ENCODE data around the gene NRBF2. TPM values are rescaled to one million over a fixed set of nuclear protein-coding genes. Genes with fewer than 3 reads are reported as not detected.

The NRBF2 gene
- total RNA-seq, 1 donor from 2014 or later = 25.6 TPM

GRCh38 chr10:63199716-63200115 lies 66.6 kb downstream of the NRBF2 start:
- Mint-ChIP-seq H3K9me3 (ENCODE audit: unreplicated experiment) (no peaks in the 10 kb centered on the region), H3K27ac (ENCODE audit: unreplicated experiment) (no peak overlapping the region), H3K36me3 (ENCODE audit: low read depth, unreplicated experiment) (no peaks in the 10 kb centered on the region), H3K4me3 (ENCODE audit: unreplicated experiment) (no peak overlapping the region), H3K4me1 (ENCODE audit: unreplicated experiment) (no peaks in the 10 kb centered on the region), H3K27me3 (ENCODE audit: unreplicated experiment) (no peaks in the 10 kb centered on the region)
- TF ChIP-seq CTCF (IDR thresholded peaks at IDR 0.05; ENCODE audit: unreplicated experiment) = no peak
- no peak for DNase-seq (ENCODE audit: low spot score)

- Mint-ChIP-seq H3K36me3 (ENCODE audit: low read depth, unreplicated experiment) (no peaks in the 10 kb centered on the region), H3K27ac (ENCODE audit: unreplicated experiment) (no peak overlapping the region), H3K4me1 (ENCODE audit: unreplicated experiment) (no peaks in the 10 kb centered on the region), H3K27me3 (ENCODE audit: unreplicated experiment) (no peaks in the 10 kb centered on the region), H3K9me3 (ENCODE audit: unreplicated experiment) (no peaks in the 10 kb centered on the region), H3K4me3 (ENCODE audit: unreplicated experiment) (no peak overlapping the region)
- no peak for TF ChIP-seq CTCF (IDR thresholded peaks at IDR 0.05; ENCODE audit: unreplicated experiment)
- DNase-seq (ENCODE audit: low spot score) = no peak
Observed at GRCh38 chr10:63200431-63200830, 67.3 kb downstream of the NRBF2 start.

- Mint-ChIP-seq H3K4me3 (ENCODE audit: unreplicated experiment) (no peak overlapping the region), H3K9me3 (ENCODE audit: unreplicated experiment) (no peaks in the 10 kb centered on the region), H3K36me3 (ENCODE audit: low read depth, unreplicated experiment) (no peaks in the 10 kb centered on the region), H3K4me1 (ENCODE audit: unreplicated experiment) (no peaks in the 10 kb centered on the region), H3K27ac (ENCODE audit: unreplicated experiment) (no peak overlapping the region), H3K27me3 (ENCODE audit: unreplicated experiment) (no peaks in the 10 kb centered on the region)
- no peak for TF ChIP-seq CTCF (IDR thresholded peaks at IDR 0.05; ENCODE audit: unreplicated experiment)
- no peak for DNase-seq (ENCODE audit: low spot score)
Observed at GRCh38 chr10:63201118-63201517, 68.0 kb downstream of the NRBF2 start.

Data from endothelial cell (in vitro differentiated cells).